ENCODE measurements around the gene CDK5R1.

The CDK5R1 gene

DNA sequence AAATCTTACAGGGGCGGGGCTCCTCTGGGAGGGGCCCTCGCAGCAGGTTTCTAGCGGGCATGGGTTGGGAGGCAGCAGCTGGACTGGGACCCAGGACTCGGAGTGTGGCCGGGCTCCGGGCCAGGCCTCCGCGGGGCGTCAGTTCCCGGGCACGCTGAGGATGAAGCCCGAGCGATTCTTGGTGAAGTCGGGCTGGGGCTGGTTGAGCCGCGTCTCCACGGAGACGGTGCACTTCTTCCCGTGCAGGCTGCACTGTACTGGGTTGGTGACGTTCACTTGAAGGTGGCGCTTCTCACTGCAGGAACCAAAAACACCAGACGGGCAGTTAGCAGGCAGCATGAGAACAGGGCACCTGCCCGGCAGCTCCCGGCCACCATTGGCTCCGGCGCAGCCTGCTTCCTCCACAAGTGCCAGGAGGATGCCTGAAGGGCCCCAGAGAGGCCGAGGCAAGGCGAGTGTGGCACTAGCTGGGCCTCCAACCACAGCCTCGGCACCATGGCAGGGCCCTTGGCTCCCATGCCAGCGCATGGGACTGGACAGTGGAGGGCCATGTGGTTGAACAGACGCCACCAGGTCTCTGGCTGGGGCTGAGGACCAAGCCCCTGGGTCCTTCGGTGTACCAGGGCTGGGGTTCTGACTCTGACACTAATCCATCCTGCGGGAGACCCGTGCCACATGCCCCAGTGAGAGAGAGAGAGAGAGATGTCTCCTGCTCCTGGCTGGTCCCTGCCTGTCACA is 8.0 kb downstream of the CDK5R1 start:
- DNase-seq, result no peak

- no peak for DNase-seq
Measured at GRCh38 chr17:32495359-32496231, 8.8 kb downstream of the CDK5R1 start.

DNA sequence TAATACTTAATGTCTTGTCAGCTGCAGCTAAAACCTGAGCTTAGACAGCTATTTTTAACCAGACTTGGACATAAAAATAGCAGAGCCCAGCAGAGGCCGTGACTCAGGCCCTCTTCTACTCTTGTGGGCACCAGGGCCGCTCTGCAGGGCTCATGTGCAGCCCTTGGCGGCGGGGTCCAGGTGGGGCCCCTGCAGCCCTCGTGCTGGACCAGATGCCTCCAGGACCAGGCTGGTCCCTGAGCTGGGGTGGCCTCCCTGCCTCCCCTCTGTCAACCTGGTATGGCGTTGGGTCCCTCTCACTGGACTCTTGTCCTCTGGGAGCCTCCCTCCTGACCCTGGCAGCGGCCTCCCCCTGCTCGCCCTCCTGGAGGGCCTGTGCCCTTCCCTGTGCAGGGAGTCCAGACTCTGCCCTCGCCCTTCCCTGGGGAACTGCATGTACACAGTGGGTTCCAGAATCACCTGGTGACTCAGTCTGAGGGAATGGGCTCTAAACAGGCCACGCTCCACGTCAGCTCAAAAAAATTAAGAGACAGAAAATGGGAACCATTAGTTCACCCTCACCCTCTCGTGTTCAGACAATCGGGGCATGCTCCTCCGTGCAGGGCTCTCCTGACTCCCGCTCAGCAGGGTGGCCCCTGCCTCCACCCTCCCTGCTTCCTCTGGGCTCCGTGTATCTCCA is 9.7 kb downstream of the CDK5R1 start:
- no peak for DNase-seq

- no peak for DNase-seq
Measured at GRCh38 chr17:32497431-32498205, 10.8 kb downstream of the CDK5R1 start.

DNA sequence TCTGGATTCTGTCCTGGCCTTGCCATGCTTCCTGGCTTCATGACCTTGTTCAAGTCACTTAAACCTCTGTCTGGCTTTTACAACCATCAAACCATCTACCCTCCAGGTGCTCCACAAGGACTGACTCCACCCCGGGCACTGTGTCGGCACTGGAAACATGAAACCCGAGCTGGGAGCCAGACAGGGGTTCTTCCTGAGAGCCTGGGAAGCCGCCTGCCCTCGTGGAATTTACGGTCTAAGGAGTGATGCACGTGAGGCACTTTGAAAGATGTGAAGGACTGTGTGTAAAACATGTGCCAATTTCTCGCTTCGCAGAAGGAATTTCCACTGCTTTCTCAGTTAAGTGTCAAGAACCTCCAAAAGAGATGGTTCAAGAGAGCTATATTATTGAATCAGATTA is 11.6 kb downstream of the CDK5R1 start:
- DNase-seq, result no peak

DNA sequence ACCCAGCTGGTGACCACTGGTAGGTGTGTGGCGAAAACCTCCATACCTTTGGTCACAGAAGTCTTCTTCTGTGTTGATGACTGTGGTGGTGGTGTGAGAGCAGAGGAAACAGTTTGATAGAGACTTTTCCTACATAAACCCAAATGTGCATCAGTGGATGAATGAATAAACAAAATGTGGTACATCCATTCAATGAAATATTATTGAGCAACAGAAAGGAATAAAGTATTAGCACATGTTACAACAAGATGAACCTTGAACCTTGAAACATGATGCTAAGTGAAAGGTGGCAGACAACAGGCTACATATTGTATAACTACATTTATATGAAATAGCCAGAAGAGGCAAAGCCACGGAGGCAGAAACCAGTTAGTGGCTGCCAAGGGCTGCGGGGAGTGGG is 15.2 kb downstream of the CDK5R1 start:
- DNase-seq, result no peak

DNA sequence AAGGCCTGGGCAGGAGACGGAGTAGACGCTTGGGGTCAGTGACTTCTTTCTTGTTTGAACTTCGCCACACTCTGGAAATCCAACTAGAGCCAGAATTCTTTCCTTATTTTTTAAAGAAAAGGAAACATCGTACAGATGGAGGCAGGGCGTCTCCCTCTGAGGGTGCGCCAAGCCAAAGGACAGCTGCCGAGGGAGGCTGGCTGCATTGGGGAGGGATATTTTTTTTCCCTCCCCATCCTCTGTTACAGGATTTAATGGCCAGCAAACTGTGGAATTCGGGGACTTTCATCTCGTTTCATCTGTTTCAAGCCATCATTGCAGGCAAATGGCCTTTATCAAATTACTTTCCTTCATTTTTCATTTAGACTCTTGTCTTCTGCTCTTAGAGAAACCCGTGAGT is 15.9 kb downstream of the CDK5R1 start:
- no peak for DNase-seq

DNA sequence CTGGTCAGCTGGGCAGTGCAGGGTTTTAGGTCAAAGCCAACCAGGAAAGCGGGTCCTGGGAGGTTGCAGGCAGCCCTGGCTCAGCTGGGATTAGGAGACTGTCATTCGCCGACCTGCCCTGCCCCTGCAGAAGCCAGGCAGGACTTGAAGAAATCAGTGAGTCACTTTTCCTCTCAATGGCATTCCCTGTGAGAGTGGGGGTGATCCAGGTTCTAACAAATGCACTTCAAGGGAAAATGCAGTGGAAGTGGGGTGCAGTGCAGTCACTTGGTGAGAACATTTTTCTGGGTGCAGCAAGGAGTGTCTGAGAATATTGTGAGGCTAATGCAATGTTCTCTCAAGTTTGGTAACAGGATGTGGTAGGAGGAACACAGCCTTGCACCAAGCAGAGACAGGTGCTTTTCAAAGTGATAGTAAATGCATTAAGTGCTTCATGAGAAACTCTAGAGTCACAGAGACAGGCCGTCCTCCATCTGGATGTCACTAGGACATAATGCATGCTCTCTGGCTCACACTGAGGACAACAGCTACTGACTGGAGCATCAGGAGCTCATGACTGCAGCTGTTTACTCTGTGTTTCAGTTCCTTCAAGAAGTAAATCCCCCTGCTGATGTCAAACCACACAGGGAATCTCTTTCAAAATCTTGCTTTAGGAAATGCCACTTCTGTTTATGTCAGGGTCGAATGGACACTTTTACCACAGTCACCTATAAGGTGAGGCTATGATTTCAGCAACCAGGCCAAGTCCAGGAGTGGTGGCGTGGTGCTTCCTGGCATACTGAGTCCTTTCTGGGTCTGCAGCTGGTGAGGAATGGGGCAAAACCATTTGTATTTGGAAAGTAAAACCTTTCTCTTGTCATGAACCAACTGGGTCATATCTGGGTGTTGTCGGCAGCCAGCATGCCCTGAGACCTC is 16.7 kb downstream of the CDK5R1 start:
- DNase-seq, result no peak

DNA sequence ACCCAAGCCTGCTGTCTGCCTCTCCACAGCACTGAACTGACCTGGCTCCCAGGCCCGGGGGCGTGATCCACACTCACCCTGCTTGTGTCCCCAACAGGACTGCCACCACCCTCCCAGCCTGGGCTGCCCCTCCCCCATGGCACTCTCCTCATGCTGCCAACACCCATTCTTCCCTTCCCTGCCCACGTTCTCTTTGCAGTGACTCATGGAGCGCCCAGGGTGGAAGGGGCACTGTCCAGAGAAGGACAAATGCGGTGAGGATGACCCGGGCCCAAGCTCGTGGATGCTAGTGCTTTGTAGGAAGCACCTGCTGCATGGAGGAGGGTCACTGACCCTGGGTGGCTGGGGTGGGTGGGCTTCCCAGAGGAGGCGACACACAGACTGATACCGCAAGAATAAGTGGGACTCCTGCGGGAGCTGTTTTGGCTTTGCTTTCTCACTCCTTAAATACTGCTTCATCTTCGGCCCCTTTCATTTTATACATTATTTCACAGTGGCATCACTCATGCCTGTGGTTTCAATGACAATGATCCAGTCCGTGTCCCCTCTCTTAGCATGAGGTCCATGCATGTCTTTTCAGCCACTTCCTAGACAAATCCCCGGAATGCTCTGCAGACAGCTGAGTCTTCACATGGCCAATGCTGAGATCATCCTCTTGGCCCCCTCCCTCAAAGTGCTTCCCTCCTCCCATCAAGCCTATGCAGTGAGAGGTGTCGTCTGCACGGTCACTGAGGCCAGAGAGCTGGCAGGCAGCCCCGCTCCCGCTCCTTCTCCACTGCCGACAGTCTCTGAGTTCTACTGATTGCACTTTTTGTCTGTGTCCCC is 17.6 kb downstream of the CDK5R1 start:
- no peak for DNase-seq

GRCh38 chr17:32508926-32509325 is 22.1 kb downstream of the CDK5R1 start:
- no peak for DNase-seq

DNA sequence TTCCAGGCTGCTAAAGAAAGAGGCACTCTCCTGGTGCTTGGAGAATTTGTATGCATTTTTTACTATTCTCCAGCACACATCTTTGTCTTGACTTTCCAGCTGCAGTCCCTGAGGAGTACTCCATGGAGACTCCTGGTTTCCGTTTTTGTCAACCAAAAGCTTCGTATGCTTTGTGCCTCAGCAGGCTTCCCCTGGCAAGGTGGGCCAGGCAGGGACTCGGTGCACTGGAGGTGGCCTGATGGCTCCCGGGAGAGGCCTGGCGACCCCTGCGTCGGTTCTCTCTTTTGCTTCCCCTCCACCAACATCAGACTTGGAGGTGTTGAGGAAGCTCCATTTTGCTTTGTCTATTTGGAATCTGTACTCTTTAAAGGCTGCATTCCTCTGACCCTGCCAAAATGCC is 23.7 kb downstream of the CDK5R1 start:
- DNase-seq, result no peak

GRCh38 chr17:32512328-32512727 is 25.5 kb downstream of the CDK5R1 start:
- no peak for DNase-seq

DNA sequence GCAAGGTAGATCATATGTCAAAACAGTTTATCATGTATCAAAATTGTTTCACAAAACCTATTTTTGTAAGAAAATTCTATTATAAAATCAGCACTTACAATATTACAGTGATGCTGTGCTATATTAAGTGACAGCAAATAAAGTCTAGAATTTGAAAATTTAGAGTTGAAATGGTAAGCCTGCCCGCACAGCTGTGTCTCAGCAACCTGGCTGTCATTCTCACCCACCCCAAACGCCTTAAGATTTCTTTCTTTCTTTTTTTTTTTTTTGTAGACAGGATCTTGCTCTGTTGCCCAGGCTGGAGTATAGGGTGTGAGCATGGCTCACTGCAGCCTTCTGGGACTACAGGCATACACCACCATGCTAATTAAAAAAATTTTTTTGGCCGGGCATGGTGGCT is 26.8 kb downstream of the CDK5R1 start:
- no peak for DNase-seq

GRCh38 chr17:32514606-32515005 is 27.8 kb downstream of the CDK5R1 start:
- no peak for DNase-seq

GRCh38 chr17:32515677-32516383 is 29.0 kb downstream of the CDK5R1 start:
- no peak for DNase-seq

DNA sequence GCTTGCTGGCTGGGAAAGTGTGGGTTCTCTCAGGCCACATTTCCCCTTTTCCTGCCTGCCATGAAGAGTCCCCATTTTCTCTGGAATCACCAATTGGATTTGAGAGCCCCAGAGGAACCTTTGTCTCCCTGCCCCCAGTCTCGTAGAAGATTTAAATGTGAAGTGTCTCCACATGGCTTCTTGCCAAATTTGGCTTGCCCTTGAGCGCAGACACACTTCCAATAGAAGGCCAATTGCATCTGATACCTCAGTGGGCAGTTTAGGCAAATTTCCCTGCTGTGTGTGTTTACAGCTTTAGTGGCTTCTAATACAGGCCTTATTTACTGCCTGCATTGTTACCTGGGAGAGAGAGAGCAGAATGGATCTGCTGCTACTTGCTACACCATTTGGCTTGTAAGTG is 29.7 kb downstream of the CDK5R1 start:
- no peak for DNase-seq

DNA sequence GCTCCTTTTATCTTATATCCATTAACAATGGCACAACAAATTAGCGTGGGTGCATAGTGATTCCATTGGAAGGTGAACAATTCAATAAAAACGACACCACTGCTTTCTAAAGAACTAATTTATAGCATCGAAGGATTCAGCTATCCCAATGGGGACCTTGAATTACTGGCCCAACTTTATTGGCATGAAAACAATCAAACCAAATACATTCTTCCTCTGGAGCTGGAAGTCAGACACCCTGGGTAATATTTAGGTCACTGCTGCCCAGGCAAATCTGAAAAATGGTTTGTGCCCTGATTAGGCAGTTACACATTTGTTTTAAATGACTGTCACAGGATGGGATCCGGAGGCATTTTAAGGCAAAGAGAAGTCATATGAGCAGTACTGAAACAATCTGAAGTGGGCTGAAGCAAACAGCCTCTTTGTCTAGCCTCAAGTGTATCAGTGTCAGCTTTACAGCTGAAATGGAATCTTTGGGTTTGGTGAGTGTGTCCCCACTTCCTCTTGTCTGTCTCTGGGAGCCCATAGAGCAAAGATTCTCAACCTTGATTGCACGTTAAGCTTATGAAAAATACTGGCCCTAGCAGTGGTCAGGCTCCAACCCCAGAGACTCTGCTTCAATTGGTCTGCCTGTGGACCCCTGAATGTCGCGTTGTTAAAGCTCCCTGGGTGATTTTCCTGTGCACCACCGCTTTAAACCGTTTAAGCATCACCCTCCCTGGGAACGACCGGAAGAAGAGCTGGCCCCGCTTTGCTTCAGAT is 30.3 kb downstream of the CDK5R1 start:
- DNase-seq, result no peak

- no peak for DNase-seq
Measured at GRCh38 chr17:32517982-32518381, 31.2 kb downstream of the CDK5R1 start.

DNA sequence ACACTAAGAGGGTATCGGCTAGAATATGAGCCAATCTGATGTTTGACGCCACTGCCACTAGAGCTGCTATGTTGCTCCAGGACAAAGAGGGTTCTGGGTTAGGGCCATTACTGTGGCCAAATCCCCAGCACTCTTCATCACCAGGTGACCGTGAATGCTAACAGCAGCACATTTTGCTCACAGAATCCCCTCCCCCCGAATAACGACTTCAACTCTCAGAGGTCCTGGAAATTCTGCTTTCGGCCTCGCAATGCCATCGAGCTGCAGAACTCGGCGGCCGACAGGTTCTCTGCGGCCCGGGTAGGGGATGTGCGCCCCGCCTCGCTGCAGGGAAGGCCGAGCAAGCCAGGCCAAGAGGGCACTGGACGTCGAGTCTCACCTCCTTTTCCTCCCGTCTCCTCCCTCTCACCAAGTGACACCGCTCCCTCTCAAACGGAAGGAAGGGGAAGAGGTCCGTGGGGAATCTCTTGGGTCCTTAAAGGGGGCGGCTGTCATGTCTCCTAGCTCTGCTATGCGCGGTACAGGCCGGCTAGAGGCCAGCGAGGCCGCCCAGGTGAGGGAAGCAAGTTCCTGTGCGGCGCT is 31.9 kb downstream of the CDK5R1 start:
- no peak for DNase-seq
